Pancreas (tissue), 10 donors: ENCODE data around the gene CYP1B1. TPM values are rescaled to one million over a fixed set of nuclear protein-coding genes. Genes with fewer than 3 reads are reported as not detected.

Experiments used
- ATAC-seq, 4 donors: fragments of 200-7000 bp; cut with Tn5 transposase; one replicate each; pipeline versions ENCODE4 v1.8.0 to v1.9.1; 2020; ENCODE audit warnings: mild to moderate bottlenecking in 4 of 4, moderate library complexity in 4 of 4
- DNase-seq, 6 donors: peaks; one replicate each; pipeline ENCODE4 v3.0.0-alpha.2; 2020
- FAIRE-seq: peaks from 2 replicates; lab custom pipeline; 2012; peaks lifted over from hg19 to GRCh38; lab: Jason Lieb, UNC
- H3K27ac ChIP-seq, 4 donors: fragments of 200-600 bp; sonication (generic); 1 replicate in 3 of 4; 2 replicates in 1 of 4; pipeline versions ENCODE4 v1.5.0 to v1.8.0; 2020
- H3K27me3 ChIP-seq, 4 donors: fragments of 200-600 bp; one replicate each; pipeline ENCODE4 v1.8.0; 2021
- H3K36me3 ChIP-seq, 3 donors: fragments of 200-600 bp; sonication (generic) in 1 of 3; one replicate each; pipeline versions ENCODE4 v1.5.0 to v1.8.0; 2020 to 2021
- H3K4me1 ChIP-seq, 3 donors: fragments of 200-600 bp; one replicate each; pipeline ENCODE4 v1.8.0; 2021
- H3K4me3 ChIP-seq, 4 donors: fragments of 200-600 bp; sonication (generic) in 2 of 4; one replicate each; pipeline versions ENCODE4 v1.5.0 to v1.8.0; 2020 to 2021
- H3K9me3 ChIP-seq, 4 donors: fragments of 200-600 bp; one replicate each; pipeline ENCODE4 v1.8.0; 2021
- WGBS, 2 donors: extraction: QIAGEN DNeasy Blood & Tissue Kit; methylation state at CpG; one replicate each; pipeline ENCODE4 v1.1.7; 2013; 5-methylcytosine and 5-hydroxymethylcytosine counted together
- intact Hi-C, 3 donors: fragments of 100-400 bp; cut with DNase I; formaldehyde crosslinking; loops; one replicate each; pipeline versions ENCODE4 v1.11.1 to v1.14.2; 2022
- polyA plus RNA-seq, 2 donors: library from polyadenylated mRNA; stranded (reverse); fragments of 200-250 nt; gene quantifications; one replicate each; pipeline ENCODE4 v1.2.3, GENCODE V29; 2013
- total RNA-seq, 6 donors: library from RNA; stranded (reverse); fragmentation: NEBNext Ultra II Directional in 4 of 6; extraction: Animal tissue kit (Norgen Biotek cat#: 25700) in 4 of 6; gene quantifications; one replicate each; pipeline versions ENCODE4 v1.2.1 to v1.2.4, GENCODE V29; 2021 to 2023
- TF ChIP-seq, protein P1 (sequence below), 4 donors: fragments of 200-600 bp; sonication (generic) in 3 of 4; IDR thresholded peaks; one replicate each; pipeline versions ENCODE4 v1.5.0 to v1.8.0; 2021; ENCODE audit warnings: antibody characterized with exemption in 4 of 4
- donor health status: healthy with polysubstance abuse.
- donor health status: DM: no; HTN: no; CAD: no; lungs with moderate emphysema.
- donor health status: DM: no; HTN: no; CAD: no.
- donor health status: control.
- donor health status: control.
- donor health status: Bipolar disorder and iron deficiency.
- donor health status: DM: yes; HTN: yes; CAD: no.
- donor health status: DM: no; HTN: no; CAD: no.
- donor health status: DM: no; HTN: no; CAD: no.
- donor health status: DM: yes; HTN: yes; CAD: no.

CYP1B1 gene
- total and polyA plus RNA-seq, 8 donors: 0.93 to 36.3 (median 3.3) TPM

DNA sequence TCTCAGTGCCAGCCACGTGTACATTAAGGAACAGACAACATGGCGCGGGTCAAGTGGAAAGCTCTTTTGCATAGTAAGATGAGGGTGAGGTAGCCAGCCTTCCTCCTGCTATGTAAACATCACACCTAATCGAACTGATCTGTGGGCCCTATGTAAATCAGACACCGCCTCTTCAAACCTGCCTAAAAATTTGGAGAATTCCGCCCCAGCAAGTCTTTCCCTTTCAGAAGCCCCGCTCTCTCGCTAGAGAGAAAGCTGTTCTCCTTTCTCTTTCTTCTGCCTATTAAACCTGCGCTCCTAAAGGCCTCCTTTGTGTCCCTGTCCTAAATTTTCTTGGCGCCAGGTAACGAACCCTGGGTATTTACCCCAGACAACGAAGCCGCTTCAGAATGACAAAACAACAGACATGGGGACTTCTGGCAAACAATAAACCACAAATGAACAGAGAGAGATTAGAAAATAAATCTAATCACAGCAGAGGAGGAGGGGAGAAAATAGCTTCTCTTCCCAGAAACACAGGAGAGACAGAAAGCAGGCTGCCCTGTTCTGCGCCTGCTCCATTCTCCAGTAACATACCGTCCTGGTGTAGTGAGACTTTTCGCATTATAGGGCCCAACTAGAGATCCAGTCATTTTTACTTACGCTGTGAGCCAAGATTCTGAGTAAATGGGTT is 31.9 kb upstream of the CYP1B1 start:
- no peaks in the 10 kb centered on the region for H3K36me3 ChIP-seq
- peaks cover 3 to 23% (median 18%) of the 10 kb centered on the region in 3 donors for H3K4me1 ChIP-seq
- intact Hi-C loops: no loop called here
- H3K9me3 ChIP-seq: no peaks in the 10 kb centered on the region
- H3K4me3 ChIP-seq: no peak overlapping the region
- TF ChIP-seq, protein P1, sequence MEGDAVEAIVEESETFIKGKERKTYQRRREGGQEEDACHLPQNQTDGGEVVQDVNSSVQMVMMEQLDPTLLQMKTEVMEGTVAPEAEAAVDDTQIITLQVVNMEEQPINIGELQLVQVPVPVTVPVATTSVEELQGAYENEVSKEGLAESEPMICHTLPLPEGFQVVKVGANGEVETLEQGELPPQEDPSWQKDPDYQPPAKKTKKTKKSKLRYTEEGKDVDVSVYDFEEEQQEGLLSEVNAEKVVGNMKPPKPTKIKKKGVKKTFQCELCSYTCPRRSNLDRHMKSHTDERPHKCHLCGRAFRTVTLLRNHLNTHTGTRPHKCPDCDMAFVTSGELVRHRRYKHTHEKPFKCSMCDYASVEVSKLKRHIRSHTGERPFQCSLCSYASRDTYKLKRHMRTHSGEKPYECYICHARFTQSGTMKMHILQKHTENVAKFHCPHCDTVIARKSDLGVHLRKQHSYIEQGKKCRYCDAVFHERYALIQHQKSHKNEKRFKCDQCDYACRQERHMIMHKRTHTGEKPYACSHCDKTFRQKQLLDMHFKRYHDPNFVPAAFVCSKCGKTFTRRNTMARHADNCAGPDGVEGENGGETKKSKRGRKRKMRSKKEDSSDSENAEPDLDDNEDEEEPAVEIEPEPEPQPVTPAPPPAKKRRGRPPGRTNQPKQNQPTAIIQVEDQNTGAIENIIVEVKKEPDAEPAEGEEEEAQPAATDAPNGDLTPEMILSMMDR (IDR thresholded peaks at IDR 0.05): no peak
- WGBS, 2 donors: 89 to 91% methylated on average over 17 of the region's 17 CpGs
- no peak for ATAC-seq
- DNase-seq: no peak
- FAIRE-seq: no peak
- H3K27ac ChIP-seq: no peak overlapping the region
- no peaks in the 10 kb centered on the region for H3K27me3 ChIP-seq

DNA sequence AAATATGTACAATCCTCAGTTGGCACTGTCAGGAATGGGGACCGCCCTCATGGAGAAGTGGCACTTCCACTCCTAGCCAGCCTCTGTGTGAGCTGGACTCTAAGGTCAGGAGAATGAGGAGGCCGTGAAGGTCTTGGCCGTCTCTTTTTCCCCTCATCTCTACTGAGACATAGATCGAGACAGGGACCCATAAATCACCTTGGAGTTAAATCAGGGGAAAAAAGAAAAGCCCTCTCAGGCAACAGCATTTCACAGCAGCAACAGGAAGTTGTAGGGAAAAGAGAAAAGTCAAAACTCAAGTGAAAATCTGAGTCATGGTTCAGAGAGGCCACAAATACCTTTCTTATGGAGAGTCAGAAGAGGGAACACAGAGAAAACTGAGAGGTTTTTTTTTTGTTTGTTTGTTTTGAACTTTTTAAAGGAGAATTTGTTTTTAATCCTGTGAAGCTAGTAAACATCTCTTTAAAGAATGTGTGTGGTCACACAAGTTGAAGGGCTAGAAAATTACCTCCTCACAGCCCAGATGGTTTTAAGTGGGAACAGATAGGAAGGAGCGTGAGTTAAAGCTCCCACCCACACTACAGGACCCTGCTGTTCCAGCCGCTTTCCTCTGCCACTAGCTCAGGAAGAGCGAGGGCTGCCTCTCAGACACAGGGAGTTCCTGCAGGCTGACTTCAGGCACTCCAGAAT is 30.6 kb upstream of the CYP1B1 start:
- intact Hi-C loops: no loop called here
- TF ChIP-seq, protein P1 (IDR thresholded peaks at IDR 0.05): no peak
- DNase-seq (no peak), ATAC-seq (peak in 2 of 4 donors; percentile 45 to 58), FAIRE-seq (no peak)
- Histone ChIP-seq H3K9me3 (no peaks in the 10 kb centered on the region), H3K36me3 (no peaks in the 10 kb centered on the region), H3K27me3 (no peaks in the 10 kb centered on the region), H3K4me3 (no peak overlapping the region), H3K4me1 (peaks cover 3 to 21% (median 15%) of the 10 kb centered on the region in 3 donors), H3K27ac (peak overlapping the region in 3 of 4 donors; percentile 8 to 54 (median 46))
- 65 to 77% methylated on average over 7 of the region's 7 CpGs for WGBS, 2 donors

DNA sequence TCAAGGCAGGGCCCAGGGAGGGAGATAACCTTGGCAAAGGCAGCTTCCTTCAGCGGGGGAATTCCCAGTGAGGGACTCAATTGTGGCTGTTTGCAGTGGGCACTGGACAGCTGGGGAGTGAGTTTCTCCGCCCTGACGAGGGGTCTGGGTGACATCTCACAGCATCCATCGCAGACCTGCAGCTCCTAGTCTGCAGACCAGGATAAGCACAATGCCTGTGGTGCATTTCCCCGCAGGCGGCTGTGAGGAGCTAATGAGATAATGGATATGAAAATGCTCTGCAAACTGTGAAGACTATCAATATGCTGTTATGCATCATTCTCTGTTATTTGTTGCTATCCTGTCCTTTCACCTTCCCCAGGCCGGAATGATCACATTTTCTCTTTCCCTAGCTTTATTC is 30.0 kb upstream of the CYP1B1 start:
- no peak overlapping the region for H3K4me3 ChIP-seq
- H3K36me3 ChIP-seq: no peaks in the 10 kb centered on the region
- intact Hi-C loops: no loop called here
- TF ChIP-seq, protein P1 (IDR thresholded peaks at IDR 0.05): no peak
- H3K27me3 ChIP-seq: no peaks in the 10 kb centered on the region
- peak overlapping the region in 3 of 4 donors; percentile 8 to 54 (median 46) for H3K27ac ChIP-seq
- WGBS, 2 donors: 81% methylated on average over 7 of the region's 7 CpGs
- DNase-seq (no peak), FAIRE-seq (no peak), ATAC-seq (peak in 1 of 4 donors; percentile 14)
- no peaks in the 10 kb centered on the region for H3K9me3 ChIP-seq
- peaks cover 3 to 21% (median 15%) of the 10 kb centered on the region in 3 donors for H3K4me1 ChIP-seq

DNA sequence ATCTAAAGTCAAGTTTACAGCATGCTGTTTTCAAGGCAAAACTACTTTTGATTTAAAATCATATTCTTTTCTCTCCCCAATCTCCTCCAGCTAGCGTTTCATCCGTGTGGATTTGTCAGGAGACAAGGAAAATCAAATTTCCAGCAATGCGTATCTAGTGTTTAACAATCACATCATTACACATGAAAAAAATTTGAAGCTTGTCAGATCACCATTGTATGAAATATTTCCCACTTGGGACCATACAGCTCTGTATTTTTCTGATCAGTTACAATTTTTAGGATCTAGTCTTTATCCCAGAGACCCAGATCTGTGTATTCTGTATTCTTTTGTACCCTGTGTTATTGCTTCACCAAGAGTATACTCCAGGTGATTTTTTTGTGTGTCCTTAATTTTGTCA is 28.6 kb upstream of the CYP1B1 start:
- Histone ChIP-seq H3K4me1 (peaks cover 0 to 20% (median 6%) of the 10 kb centered on the region in 3 donors), H3K4me3 (no peak overlapping the region), H3K9me3 (no peaks in the 10 kb centered on the region), H3K27me3 (peaks cover 0 to 3% (median 0%) of the 10 kb centered on the region in 4 donors), H3K36me3 (no peaks in the 10 kb centered on the region), H3K27ac (no peak overlapping the region)
- DNase-seq: no peak
- TF ChIP-seq, protein P1 (IDR thresholded peaks at IDR 0.05): no peak
- no peak for ATAC-seq
- 90 to 97% methylated on average over 3 of the region's 3 CpGs for WGBS, 2 donors
- intact Hi-C loops: no loop called here
- no peak for FAIRE-seq
